HepG2 (cell line): ENCODE results near the gene SS18L1.

ENCODE experiments used
- CEBPB ChIP-seq: IDR thresholded peaks from 2 replicates; pipeline ENCODE4 v1.6.1; 2011; ENCODE audit warnings: low read depth, low read length, improper control_type of control experiment, borderline replicate concordance
- ELF4 ChIP-seq: sonication (generic); formaldehyde crosslinking; IDR thresholded peaks from 2 replicates; pipeline ENCODE4 v1.5.0; 2020; ENCODE audit warnings: missing genetic modification reagents, mild to moderate bottlenecking, moderate library complexity, borderline replicate concordance
- PRPF4 ChIP-seq: fragments of 200-400 bp; formaldehyde crosslinking; IDR thresholded peaks from 2 replicates; pipeline ENCODE4 v1.6.1; 2016; ENCODE audit warnings: low read length, low read depth; ENCODE audit not compliant: poor library complexity, severe bottlenecking
- TF ChIP-seq, protein P1 (sequence below): sonication (generic); formaldehyde crosslinking; IDR thresholded peaks from 2 replicates; pipeline ENCODE4 v1.4.0; 2020; ENCODE audit warnings: missing genetic modification reagents
- TF ChIP-seq, protein P2 (sequence below): sonication (generic); formaldehyde crosslinking; IDR thresholded peaks from 2 replicates; pipeline ENCODE4 v1.5.0; 2020; ENCODE audit warnings: mild to moderate bottlenecking, missing genetic modification reagents, moderate library complexity

DNA sequence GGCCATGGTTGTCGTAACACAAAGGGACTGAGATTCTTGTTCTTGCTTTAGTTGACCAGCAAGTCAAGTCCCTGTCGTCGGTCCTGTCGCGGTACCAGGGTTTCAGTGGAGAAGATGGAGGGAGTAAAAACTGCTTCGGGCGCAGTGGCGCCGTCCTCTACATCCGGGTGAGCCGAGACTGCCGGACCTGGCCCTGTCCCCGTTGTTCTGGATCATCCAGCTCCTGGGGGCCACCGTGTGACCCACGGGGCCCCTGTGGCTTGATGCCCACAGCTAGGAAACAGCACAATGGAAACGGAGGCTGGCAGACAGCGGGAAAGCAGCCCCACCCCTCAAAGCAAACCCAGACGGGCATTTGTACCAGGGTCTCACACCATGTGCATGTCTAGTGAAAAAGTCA, 54.2 kb downstream of the SS18L1 start:
- TF ChIP-seq, protein P1, sequence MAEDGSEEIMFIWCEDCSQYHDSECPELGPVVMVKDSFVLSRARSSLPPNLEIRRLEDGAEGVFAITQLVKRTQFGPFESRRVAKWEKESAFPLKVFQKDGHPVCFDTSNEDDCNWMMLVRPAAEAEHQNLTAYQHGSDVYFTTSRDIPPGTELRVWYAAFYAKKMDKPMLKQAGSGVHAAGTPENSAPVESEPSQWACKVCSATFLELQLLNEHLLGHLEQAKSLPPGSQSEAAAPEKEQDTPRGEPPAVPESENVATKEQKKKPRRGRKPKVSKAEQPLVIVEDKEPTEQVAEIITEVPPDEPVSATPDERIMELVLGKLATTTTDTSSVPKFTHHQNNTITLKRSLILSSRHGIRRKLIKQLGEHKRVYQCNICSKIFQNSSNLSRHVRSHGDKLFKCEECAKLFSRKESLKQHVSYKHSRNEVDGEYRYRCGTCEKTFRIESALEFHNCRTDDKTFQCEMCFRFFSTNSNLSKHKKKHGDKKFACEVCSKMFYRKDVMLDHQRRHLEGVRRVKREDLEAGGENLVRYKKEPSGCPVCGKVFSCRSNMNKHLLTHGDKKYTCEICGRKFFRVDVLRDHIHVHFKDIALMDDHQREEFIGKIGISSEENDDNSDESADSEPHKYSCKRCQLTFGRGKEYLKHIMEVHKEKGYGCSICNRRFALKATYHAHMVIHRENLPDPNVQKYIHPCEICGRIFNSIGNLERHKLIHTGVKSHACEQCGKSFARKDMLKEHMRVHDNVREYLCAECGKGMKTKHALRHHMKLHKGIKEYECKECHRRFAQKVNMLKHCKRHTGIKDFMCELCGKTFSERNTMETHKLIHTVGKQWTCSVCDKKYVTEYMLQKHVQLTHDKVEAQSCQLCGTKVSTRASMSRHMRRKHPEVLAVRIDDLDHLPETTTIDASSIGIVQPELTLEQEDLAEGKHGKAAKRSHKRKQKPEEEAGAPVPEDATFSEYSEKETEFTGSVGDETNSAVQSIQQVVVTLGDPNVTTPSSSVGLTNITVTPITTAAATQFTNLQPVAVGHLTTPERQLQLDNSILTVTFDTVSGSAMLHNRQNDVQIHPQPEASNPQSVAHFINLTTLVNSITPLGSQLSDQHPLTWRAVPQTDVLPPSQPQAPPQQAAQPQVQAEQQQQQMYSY (CRISPR knock-in tag) = no peak
- TF ChIP-seq ELF4 (CRISPR knock-in tag) (no peak), CEBPB (no peak), PRPF4 (no peak)
- TF ChIP-seq, protein P2, sequence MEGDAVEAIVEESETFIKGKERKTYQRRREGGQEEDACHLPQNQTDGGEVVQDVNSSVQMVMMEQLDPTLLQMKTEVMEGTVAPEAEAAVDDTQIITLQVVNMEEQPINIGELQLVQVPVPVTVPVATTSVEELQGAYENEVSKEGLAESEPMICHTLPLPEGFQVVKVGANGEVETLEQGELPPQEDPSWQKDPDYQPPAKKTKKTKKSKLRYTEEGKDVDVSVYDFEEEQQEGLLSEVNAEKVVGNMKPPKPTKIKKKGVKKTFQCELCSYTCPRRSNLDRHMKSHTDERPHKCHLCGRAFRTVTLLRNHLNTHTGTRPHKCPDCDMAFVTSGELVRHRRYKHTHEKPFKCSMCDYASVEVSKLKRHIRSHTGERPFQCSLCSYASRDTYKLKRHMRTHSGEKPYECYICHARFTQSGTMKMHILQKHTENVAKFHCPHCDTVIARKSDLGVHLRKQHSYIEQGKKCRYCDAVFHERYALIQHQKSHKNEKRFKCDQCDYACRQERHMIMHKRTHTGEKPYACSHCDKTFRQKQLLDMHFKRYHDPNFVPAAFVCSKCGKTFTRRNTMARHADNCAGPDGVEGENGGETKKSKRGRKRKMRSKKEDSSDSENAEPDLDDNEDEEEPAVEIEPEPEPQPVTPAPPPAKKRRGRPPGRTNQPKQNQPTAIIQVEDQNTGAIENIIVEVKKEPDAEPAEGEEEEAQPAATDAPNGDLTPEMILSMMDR = no peak
